ENCODE results near the gene SLC13A4. TPM values are rescaled to one million over a fixed set of nuclear protein-coding genes. Genes with fewer than 3 reads are reported as not detected.

The SLC13A4 gene
- total RNA-seq, 5 donors from 2014 or later (not counting 1 experiment from before 2014, with no cell fraction given) = not detected

DNA sequence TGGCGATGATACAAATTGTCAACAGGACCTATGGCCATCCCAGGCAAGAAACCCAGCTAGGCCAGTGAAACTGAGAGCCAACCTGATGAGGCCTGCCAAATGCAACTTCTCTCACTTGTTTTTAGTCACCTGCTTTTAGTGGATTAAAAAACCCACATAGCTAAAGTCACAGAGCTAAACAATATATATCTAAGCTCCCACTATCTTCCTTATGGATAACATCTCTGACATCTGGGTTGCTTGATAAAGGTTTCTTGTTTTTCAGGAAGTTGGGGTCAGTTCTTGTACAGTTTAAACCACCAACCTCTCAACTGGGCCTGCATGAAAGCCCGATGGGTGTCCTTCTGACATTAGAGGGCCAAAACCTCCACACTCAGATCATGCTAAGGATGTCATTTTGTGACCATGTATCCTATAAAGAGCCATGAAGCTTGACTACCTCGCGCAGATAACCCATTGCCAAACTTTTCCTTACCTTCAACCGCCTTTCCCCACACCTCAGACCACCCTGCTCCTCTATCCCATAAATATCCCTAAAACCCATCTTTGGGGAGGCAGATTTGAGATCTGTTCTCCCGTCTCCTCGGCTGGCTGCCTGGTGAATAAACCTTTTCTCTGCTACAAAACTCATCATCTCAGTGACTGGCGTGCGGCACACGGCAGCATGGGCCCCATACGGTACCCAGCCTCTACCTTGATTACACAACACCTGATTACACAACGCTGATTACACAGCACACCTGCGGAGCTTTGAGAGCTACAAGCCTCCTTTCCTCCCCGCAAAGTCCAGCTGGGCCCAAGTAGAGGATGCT, 66.5 kb downstream of the SLC13A4 start:
- peaks cover 5% of the 10 kb centered on the region for H3K36me3 Mint-ChIP-seq
- H3K9me3 ChIP-seq = no peaks in the 10 kb centered on the region
- ATAC-seq (replicated peaks in 1 of 4) (peak; percentile 4 to 15 (median 6)), DNase-seq (no peak)
- 69% methylated on average over 10 of the region's 14 CpGs for WGBS (ENCODE audit: insufficient coverage)
- H3K4me3 ChIP-seq (ENCODE audit: control insufficient read depth in 1 of 2, extremely low read depth in 1 of 2, low read length in 1 of 2) = peak overlapping the region; percentile 88 to 93
- peaks cover 39 to 43% (median 41%) of the 10 kb centered on the region in 3 donors for H3K4me1 Mint-ChIP-seq
- peak overlapping the region; percentile 81 to 91 for H3K27ac Mint-ChIP-seq
- POLR2A ChIA-PET = interaction anchor here in 1 of 2 donors (0.5 to 0.9 kb wide), 2 partner anchors 150 to 514 kb away, joined by 3 read pairs; partner anchors contain the start of gene TMEM140
- peaks cover 0 to 19% of the 10 kb centered on the region in 2 experiments for H3K4me1 ChIP-seq (ENCODE audit: control insufficient read depth in 1 of 2, extremely low read depth in 1 of 2, insufficient read depth in 2 of 2, low read length in 2 of 2)
- no peaks in the 10 kb centered on the region for H3K9me3 Mint-ChIP-seq
- H3K4me3 Mint-ChIP-seq = peak overlapping the region; percentile 90 to 97 (median 93)
- peaks cover 0 to 2% of the 10 kb centered on the region in 2 donors for H3K36me3 ChIP-seq (ENCODE audit: control insufficient read depth in 2 of 2, extremely low read depth in 1 of 2, insufficient read depth in 1 of 2, low read length in 1 of 2)
- H3K27me3 ChIP-seq (replicated peaks in 1 of 2; ENCODE audit: control insufficient read depth in 2 of 2, extremely low read depth in 1 of 2, insufficient read depth in 2 of 2, low read length in 1 of 2) = no peaks in the 10 kb centered on the region
- CTCF ChIA-PET = interaction anchor here (0.5 to 2.0 kb wide), 6 partner anchors 16 to 1337 kb away, joined by 3 to 13 read pairs (median 6); partner anchors contain the start of gene NUP205 (in 1 of the 2)
- peak overlapping the region; percentile 71 for H3K27ac ChIP-seq (ENCODE audit: low read length)
- H3K27me3 Mint-ChIP-seq = no peaks in the 10 kb centered on the region

DNA sequence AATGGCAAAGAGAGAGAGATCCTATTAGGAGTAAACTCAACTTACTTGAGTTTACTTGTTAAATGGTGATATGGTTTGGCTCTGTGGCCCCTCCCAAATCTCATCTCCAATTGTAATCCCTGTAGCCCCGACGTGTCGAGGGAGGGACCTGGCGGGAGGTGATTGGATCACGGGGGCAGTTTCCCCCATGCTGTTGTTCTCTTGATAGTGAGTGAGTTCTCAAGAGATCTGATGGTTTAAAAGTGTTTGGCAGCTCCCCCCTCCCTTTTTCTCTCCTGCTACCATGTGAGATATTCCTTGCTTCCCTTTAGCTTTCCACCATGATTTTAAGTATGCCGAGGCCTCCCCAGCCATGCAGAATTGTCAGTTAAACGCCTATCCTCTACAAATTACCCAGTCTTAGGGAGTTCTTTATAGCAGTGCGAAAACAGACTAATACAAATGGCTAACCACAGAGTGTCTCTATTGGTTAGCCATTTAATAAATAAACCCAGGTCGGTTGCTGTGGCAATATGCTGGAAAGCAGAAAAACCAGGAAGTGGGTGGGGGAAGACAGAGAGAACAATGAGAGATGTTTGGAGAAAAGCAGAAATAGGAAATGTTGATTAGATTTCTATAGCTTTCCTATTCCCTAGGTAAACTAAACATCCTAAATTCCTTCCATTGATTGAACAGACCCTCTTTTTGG, 68.7 kb downstream of the SLC13A4 start:
- WGBS (ENCODE audit: insufficient coverage) = 60% methylated on average over 1 of the region's 9 CpGs
- ChIA-PET POLR2A (no interaction called here), CTCF (no interaction called here)
- Mint-ChIP-seq H3K4me3 (no peak overlapping the region), H3K27ac (no peak overlapping the region), H3K36me3 (no peaks in the 10 kb centered on the region), H3K27me3 (no peaks in the 10 kb centered on the region), H3K9me3 (no peaks in the 10 kb centered on the region), H3K4me1 (peaks cover 19 to 23% (median 22%) of the 10 kb centered on the region in 3 donors)
- no peak overlapping the region for H3K27ac ChIP-seq (ENCODE audit: low read length)
- no peaks in the 10 kb centered on the region for H3K9me3 ChIP-seq
- H3K27me3 ChIP-seq (replicated peaks in 1 of 2; ENCODE audit: control insufficient read depth in 2 of 2, extremely low read depth in 1 of 2, insufficient read depth in 2 of 2, low read length in 1 of 2) = no peaks in the 10 kb centered on the region
- no peak overlapping the region for H3K4me3 ChIP-seq (ENCODE audit: control insufficient read depth in 1 of 2, extremely low read depth in 1 of 2, low read length in 1 of 2)
- H3K36me3 ChIP-seq (ENCODE audit: control insufficient read depth in 2 of 2, extremely low read depth in 1 of 2, insufficient read depth in 1 of 2, low read length in 1 of 2) = no peaks in the 10 kb centered on the region
- no peak for DNase-seq
- H3K4me1 ChIP-seq (ENCODE audit: control insufficient read depth in 1 of 2, extremely low read depth in 1 of 2, insufficient read depth in 2 of 2, low read length in 2 of 2) = peaks cover 0 to 19% of the 10 kb centered on the region in 2 experiments
- ATAC-seq (replicated peaks in 1 of 4) = no peak

DNA sequence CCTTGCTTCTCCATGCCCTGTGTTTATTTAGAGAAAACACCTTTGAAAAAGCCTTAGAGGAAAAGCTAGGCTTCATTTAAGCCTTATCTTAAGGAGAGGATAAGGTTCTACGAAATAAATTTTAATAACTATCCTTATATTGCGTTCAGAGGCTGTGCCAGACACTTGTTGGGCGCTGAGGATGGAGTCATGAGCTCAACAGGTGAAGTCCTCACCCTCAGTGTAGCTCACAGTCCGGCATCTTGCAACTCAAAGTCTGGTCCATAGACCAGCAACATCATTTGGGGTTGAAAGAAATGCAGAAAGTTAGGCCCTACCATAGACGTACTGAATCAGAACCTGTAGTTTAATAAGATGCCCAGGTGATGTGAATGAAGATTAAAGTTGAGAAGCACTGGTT, 69.4 kb downstream of the SLC13A4 start:
- H3K27ac ChIP-seq (ENCODE audit: low read length) = no peak overlapping the region
- H3K9me3 ChIP-seq = no peaks in the 10 kb centered on the region
- H3K4me1 ChIP-seq (ENCODE audit: control insufficient read depth in 1 of 2, extremely low read depth in 1 of 2, insufficient read depth in 2 of 2, low read length in 2 of 2) = peaks cover 0 to 16% of the 10 kb centered on the region in 2 experiments
- Mint-ChIP-seq H3K36me3 (no peaks in the 10 kb centered on the region), H3K9me3 (no peaks in the 10 kb centered on the region), H3K27me3 (no peaks in the 10 kb centered on the region), H3K27ac (no peak overlapping the region), H3K4me1 (peaks cover 13 to 17% (median 16%) of the 10 kb centered on the region in 3 donors), H3K4me3 (no peak overlapping the region)
- ChIA-PET CTCF (interaction anchor here in 1 of 2 donors (0.6 to 1.7 kb wide), 3 partner anchors 12 to 1531 kb away, joined by 4 to 13 read pairs (median 5); partner anchors contain the start of gene LRGUK), POLR2A (interaction anchor here in 1 of 2 donors (0.6 kb wide), 1 partner anchor 14 kb away, joined by 3 read pairs; no protein-coding TSS in a partner anchor)
- H3K36me3 ChIP-seq (ENCODE audit: control insufficient read depth in 2 of 2, extremely low read depth in 1 of 2, insufficient read depth in 1 of 2, low read length in 1 of 2) = no peaks in the 10 kb centered on the region
- no peak for ATAC-seq (replicated peaks in 1 of 4)
- DNase-seq = no peak
- no CpG with 5 or more reads among the region's 5 CpGs for WGBS (ENCODE audit: insufficient coverage)
- H3K4me3 ChIP-seq (ENCODE audit: control insufficient read depth in 1 of 2, extremely low read depth in 1 of 2, low read length in 1 of 2) = no peak overlapping the region
- no peaks in the 10 kb centered on the region for H3K27me3 ChIP-seq (replicated peaks in 1 of 2; ENCODE audit: control insufficient read depth in 2 of 2, extremely low read depth in 1 of 2, insufficient read depth in 2 of 2, low read length in 1 of 2)

DNA sequence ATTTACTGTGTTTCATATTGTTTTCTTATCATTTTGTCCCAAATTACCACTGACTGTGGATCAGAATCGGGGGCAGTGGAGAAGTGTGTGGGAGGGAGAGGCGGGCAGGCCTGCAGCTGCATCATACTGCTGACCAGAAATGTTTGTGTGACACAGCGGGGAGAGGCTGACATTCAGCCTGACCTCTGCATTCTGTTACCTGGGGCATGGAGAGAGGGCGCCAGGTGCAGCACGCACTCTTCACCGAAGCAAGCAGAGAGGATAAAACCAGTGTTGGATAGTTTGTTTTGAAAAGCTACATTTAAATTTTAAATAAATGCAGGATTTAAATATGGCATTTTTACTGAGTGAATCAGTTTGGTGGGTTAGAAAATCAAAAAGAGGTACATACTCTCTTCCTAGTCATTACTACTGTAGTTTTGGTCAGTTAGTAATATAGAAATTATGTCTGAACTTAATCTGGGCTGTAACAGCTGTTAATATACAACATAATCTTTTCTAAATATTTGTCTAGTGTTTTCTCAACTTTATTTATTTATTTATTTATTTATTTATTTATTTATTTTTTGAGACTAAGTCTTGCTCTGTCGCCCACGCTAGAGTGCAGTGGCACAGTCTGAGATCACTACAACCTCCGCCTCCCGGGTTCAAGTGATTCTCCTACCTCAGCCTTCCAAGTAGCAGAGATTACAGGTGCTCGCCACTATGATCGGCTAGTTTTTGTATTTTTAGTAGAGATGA, 74.5 kb downstream of the SLC13A4 start:
- H3K27me3 Mint-ChIP-seq = no peaks in the 10 kb centered on the region
- H3K4me1 Mint-ChIP-seq = no peaks in the 10 kb centered on the region

DNA sequence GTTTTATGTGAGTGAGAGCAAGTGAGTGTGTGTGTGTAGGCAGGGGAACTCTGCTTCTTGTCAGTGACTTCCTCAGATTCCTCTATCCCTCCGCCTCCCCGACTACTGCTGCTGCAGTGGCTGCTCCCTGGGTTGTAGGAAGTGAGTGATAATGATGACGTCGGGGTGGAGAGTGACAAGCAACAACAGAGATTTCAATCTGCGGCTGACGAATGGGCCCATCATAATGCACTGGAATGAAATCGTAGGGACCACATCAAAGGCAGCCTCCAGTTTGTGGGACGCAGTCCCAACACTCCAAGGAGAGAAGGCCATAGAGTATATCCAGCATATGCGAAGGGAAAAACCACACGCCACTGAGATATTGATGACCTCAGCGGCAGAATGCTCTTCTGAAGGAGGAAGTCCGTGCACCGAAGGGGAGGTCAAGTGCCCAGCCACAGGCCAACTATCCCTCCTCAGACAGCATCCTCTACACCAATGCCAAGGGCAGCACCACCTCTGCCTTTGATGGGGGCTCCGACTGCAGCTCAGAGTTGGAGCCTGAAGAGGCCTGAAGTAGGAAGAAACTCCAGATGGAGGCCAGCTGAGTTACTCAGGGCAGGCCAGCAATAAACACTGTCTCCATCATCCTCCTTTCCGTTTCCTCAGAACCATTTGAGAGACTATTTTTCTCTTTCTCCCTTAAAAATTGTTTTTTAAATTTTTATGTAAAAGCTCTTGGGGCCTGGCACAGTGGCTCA, 77.0 kb downstream of the SLC13A4 start:
- Mint-ChIP-seq H3K27me3 (no peaks in the 10 kb centered on the region), H3K4me1 (no peaks in the 10 kb centered on the region), H3K27ac (peak overlapping the region in 1 of 2 donors; percentile 4), H3K4me3 (no peak overlapping the region), H3K9me3 (no peaks in the 10 kb centered on the region), H3K36me3 (peaks cover 9% of the 10 kb centered on the region)
- ChIA-PET CTCF (interaction anchor here in 1 of 2 donors (0.6 kb wide), 1 partner anchor 12 kb away, joined by 3 read pairs; no protein-coding TSS in a partner anchor), POLR2A (no interaction called here)
- Histone ChIP-seq H3K36me3 (ENCODE audit: control insufficient read depth in 2 of 2, extremely low read depth in 1 of 2, insufficient read depth in 1 of 2, low read length in 1 of 2) (peaks cover 0 to 23% of the 10 kb centered on the region in 2 donors), H3K27me3 (replicated peaks in 1 of 2; ENCODE audit: control insufficient read depth in 2 of 2, extremely low read depth in 1 of 2, insufficient read depth in 2 of 2, low read length in 1 of 2) (no peaks in the 10 kb centered on the region), H3K9me3 (no peaks in the 10 kb centered on the region), H3K4me3 (ENCODE audit: control insufficient read depth in 1 of 2, extremely low read depth in 1 of 2, low read length in 1 of 2) (no peak overlapping the region), H3K27ac (ENCODE audit: low read length) (no peak overlapping the region), H3K4me1 (ENCODE audit: control insufficient read depth in 1 of 2, extremely low read depth in 1 of 2, insufficient read depth in 2 of 2, low read length in 2 of 2) (no peaks in the 10 kb centered on the region)
- ATAC-seq (replicated peaks in 1 of 4) = no peak
- peak in 2 of 35 experiments; percentile 16 to 17 for DNase-seq
- 89% methylated on average over 9 of the region's 15 CpGs for WGBS (ENCODE audit: insufficient coverage)

More for the DNA sequence above, 74.5 kb downstream of the SLC13A4 start:
- Histone ChIP-seq H3K27me3 (replicated peaks in 1 of 2; ENCODE audit: control insufficient read depth in 2 of 2, extremely low read depth in 1 of 2, insufficient read depth in 2 of 2, low read length in 1 of 2) (no peaks in the 10 kb centered on the region), H3K4me1 (ENCODE audit: control insufficient read depth in 1 of 2, extremely low read depth in 1 of 2, insufficient read depth in 2 of 2, low read length in 2 of 2) (no peaks in the 10 kb centered on the region), H3K9me3 (no peaks in the 10 kb centered on the region), H3K36me3 (ENCODE audit: control insufficient read depth in 2 of 2, extremely low read depth in 1 of 2, insufficient read depth in 1 of 2, low read length in 1 of 2) (peaks cover 0 to 5% of the 10 kb centered on the region in 2 donors), H3K27ac (ENCODE audit: low read length) (no peak overlapping the region), H3K4me3 (ENCODE audit: control insufficient read depth in 1 of 2, extremely low read depth in 1 of 2, low read length in 1 of 2) (no peak overlapping the region)
- Mint-ChIP-seq H3K27ac (no peak overlapping the region), H3K36me3 (peaks cover 4% of the 10 kb centered on the region), H3K4me3 (no peak overlapping the region), H3K9me3 (no peaks in the 10 kb centered on the region)
- ChIA-PET CTCF (no interaction called here), POLR2A (interaction anchor here in 1 of 2 donors (0.5 kb wide), 1 partner anchor 14 kb away, joined by 6 read pairs; no protein-coding TSS in a partner anchor)
- ATAC-seq (replicated peaks in 1 of 4) (no peak), DNase-seq (no peak)
- 100% methylated on average over 1 of the region's 12 CpGs for WGBS (ENCODE audit: insufficient coverage)

Data from T-cell (primary cell).